Prostate gland (tissue), 1 donor: ENCODE data around the gene TMEM59L.

Experiments used
- POLR2A ChIP-seq: fragments of 450-650 bp; IDR thresholded peaks from one replicate; pipeline ENCODE4 v1.6.1; 2016; ENCODE audit warnings: antibody characterized with exemption, mild to moderate bottlenecking
- POLR2AphosphoS5 ChIP-seq: sonication (generic); formaldehyde crosslinking; IDR thresholded peaks from one replicate; pipeline ENCODE4 v1.6.1; 2017; ENCODE audit warnings: antibody characterized with exemption

GRCh38 chr19:18662972-18663732, 50.5 kb downstream of the TMEM59L start:
- TF ChIP-seq POLR2AphosphoS5 (no peak), POLR2A (no peak)
